Liver (tissue), 3 donors: ENCODE results near the gene ARHGAP5.

ENCODE experiments used
- CTCF ChIP-seq: fragments of 150-350 bp; IDR thresholded peaks from 2 replicates; pipeline ENCODE4 v1.5.1; 2017; ENCODE audit warnings: improper control_type of control experiment, low read depth, low read length; ENCODE audit not compliant: missing input control
- FOXA1 ChIP-seq: IDR thresholded peaks from 2 replicates; pipeline ENCODE4 v1.6.1; 2016; ENCODE audit warnings: antibody characterized with exemption
- HNF4G ChIP-seq: IDR thresholded peaks from 2 replicates; pipeline ENCODE4 v1.6.1; 2016; ENCODE audit warnings: antibody characterized with exemption
- JUND ChIP-seq, 2 donors: IDR thresholded peaks; 2 replicates each; pipeline ENCODE4 v1.6.1; 2016; ENCODE audit warnings: antibody characterized with exemption in 2 of 2
- MAX ChIP-seq: IDR thresholded peaks from 2 replicates; pipeline ENCODE4 v1.6.1; 2016; ENCODE audit warnings: antibody characterized with exemption
- RAD21 ChIP-seq, 2 donors: IDR thresholded peaks; 2 replicates each; pipeline ENCODE4 v1.6.1; 2016; ENCODE audit warnings: antibody characterized with exemption in 2 of 2, mild to moderate bottlenecking in 2 of 2
- REST ChIP-seq: IDR thresholded peaks from 2 replicates; pipeline ENCODE4 v1.6.1; 2016; ENCODE audit warnings: antibody characterized with exemption, mild to moderate bottlenecking
- SP1 ChIP-seq: IDR thresholded peaks from 2 replicates; pipeline ENCODE4 v1.6.1; 2018; ENCODE audit warnings: antibody characterized with exemption, mild to moderate bottlenecking
- donor health status: healthy.
- donor health status: healthy.

GRCh38 chr14:32085845-32086383 is 8.8 kb downstream of the ARHGAP5 start:
- TF ChIP-seq SP1, result no peak
- TF ChIP-seq CTCF, result no peak
- no peak for TF ChIP-seq JUND (IDR thresholded peaks at IDR 0.05)
- TF ChIP-seq REST, result no peak
- no peak for TF ChIP-seq RAD21 (IDR thresholded peaks at IDR 0.05)
- no peak for TF ChIP-seq FOXA1
- TF ChIP-seq MAX, result no peak
- no peak for TF ChIP-seq HNF4G
